ENCODE measurements around the gene SP1.
A peak's percentile ranks its signal among the peaks of the same experiment; 100 is the strongest.

Gene SP1

GRCh38 chr12:53450936-53451335 lies 71.0 kb downstream of the SP1 start:
- no peak for DNase-seq (ENCODE audit: low read depth, low spot score)

GRCh38 chr12:53451661-53452158 lies 71.7 kb downstream of the SP1 start, which contains the start of gene PCBP2:
Gene PCBP2 (plus strand): TSS chr12:53452102. CDS start chr12:53454801, 2,699 bp downstream.
- DNase-seq (ENCODE audit: low read depth, low spot score) = peak; percentile 99

GRCh38 chr12:53452159-53453077 lies 72.4 kb downstream of the SP1 start:
- DNase-seq (ENCODE audit: low read depth, low spot score) = peak; percentile 81

- no peak for DNase-seq (ENCODE audit: low read depth, low spot score)
Observed at GRCh38 chr12:53453953-53454640, 74.1 kb downstream of the SP1 start.

DNA sequence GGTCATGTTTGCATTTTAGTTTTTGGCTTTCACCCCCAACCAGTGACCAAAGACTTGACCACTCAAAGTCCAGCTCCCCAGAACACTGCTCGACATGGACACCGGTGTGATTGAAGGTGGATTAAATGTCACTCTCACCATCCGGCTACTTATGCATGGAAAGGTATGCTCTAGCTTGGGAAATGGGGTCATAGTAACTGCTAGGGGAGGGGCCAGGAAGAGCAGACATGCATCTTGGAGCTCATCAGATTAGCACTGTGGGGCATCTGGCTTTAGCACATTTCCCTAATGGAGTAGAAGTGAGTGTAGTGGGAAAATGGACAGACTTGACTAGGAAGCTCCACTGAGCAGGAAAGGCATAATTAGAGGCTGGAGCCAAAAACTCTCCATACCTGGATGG lies 74.7 kb downstream of the SP1 start:
- DNase-seq (ENCODE audit: low read depth, low spot score) = no peak

DNA sequence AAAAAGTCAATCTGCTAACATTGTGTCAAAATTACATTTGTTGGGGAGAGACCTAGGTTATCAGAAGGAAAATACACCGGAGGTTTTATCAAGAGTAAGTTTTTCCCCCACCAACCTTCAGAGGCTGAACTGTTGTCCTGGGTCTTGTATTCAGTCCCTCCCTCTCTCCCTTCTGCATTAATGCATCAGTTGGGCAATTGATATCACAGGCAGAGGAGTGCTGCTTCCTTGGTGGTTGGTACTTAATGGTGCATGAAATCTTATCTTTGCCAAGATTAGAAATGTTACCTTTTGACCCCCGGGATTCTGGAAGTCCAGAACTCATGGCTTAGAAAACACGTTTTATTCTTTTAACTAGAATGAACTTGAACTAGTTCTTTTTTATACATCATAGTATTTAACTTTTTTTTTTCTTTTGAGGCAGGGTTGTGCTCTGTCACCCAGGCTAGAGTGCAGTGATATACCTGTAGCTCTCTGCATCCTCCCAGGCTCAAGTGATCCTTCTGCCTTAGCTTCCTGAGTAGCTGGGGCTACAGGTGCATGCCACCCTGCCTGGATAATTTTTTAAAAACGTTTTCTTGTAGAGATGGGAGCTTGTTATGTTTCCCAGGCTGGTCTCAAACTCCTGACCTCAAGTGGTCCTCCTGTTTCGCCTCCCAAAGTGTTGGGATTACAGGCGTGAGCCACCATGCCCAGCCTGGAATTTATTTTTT lies 76.8 kb downstream of the SP1 start:
- no peak for DNase-seq (ENCODE audit: low read depth, low spot score)

GRCh38 chr12:53459097-53459496 lies 79.1 kb downstream of the SP1 start:
- no peak for DNase-seq (ENCODE audit: low read depth, low spot score)

- DNase-seq (ENCODE audit: low read depth, low spot score) = no peak
Observed at GRCh38 chr12:53461059-53461458, 81.1 kb downstream of the SP1 start.

DNA sequence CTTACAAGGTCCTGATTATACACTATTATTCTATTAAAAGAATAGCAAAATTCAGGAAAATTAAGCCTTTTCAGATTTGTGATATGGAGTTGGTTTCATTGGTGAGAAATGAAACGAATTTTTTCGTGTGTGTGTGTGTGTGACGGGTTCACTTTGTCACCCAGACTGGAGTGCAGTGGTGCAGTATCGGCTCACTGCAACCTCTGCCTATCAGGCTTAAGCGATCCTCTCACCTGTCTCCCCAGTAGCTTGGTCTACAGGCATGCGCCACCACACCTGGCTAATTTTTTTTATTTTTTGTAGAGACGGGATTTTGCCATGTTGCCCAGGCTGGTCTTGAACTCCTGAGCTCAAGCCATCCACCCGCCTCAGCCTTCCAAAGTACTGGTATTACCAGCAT lies 81.6 kb downstream of the SP1 start:
- DNase-seq (ENCODE audit: low read depth, low spot score) = no peak

DNA sequence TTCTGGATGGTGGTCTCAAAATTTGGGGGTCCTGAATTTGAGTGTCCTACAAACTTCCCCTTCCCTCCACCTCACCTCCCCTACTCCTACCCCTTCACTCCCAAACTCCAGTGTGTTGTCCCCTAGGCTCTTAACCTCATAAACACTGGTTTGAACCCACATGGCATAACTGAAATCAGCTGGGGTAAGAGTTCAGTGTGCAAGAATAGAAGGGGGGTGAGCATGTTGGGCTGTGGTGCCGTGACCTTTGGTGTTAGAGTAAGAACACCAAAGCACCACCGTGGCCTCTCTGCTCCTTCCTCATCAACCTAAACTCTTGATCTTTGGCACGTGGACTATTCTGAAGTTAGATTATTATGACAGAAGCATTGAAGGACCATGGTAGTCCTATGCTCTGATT lies 83.0 kb downstream of the SP1 start:
- DNase-seq (ENCODE audit: low read depth, low spot score) = no peak

- no peak for DNase-seq (ENCODE audit: low read depth, low spot score)
Observed at GRCh38 chr12:53463802-53464560, 84.0 kb downstream of the SP1 start.

- DNase-seq (ENCODE audit: low read depth, low spot score) = no peak
Observed at GRCh38 chr12:53464685-53465418, 84.9 kb downstream of the SP1 start.

DNA sequence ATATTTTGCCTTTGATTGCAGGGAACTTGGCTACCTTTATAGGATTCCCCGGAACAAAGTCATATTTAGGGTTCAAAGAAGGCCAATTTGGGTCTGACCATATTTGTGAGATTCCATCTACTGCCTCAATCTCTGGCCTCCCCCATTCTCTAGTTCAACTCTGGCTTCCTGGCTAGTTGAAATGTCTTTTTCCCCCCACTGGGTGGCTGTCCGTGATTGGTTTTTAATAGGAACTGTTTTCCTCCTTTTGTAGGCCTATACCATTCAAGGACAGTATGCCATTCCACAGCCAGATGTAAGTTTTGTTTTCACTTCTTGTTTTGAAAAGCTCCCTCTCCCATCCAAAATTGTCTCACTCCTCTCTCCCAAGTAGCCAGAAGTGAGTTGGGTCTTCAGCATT lies 85.7 kb downstream of the SP1 start:
- DNase-seq (ENCODE audit: low read depth, low spot score) = no peak

All from ELF-1 (cell line).